ENCODE measurements around the gene OR2V2.
"Not testable (repeated sequence)": the region's sequence is repeated elsewhere in the genome, so short reads cannot be mapped to it uniquely, and the experiment has no call there.

The OR2V2 gene

GRCh38 chr5:181118369-181118768, 29.0 kb upstream of the OR2V2 start:
- no peak for DNase-seq

DNA sequence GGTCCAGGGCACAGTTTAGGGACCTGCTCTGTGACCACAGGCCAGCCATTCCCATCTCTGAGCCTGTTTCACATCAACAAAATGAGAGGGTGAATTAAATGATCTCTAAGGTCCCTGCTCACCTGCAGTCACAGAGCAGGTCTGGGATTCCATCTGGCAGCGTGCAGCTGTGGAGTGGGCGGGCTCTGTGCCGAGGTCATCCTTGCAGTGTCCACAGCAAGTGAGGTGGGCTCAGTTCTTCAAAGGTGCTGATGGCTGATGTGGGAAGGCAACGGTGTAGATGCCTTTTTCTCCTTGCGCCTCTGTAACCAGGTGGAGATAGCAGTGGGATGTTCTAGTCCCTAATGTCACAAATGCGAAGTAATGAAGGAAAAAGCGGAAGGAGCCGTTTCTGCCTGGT, 28.3 kb upstream of the OR2V2 start:
- DNase-seq, result no peak

GRCh38 chr5:181120306-181120705, 27.1 kb upstream of the OR2V2 start:
- no peak for DNase-seq

GRCh38 chr5:181120761-181121160, 26.6 kb upstream of the OR2V2 start:
- DNase-seq, result no peak

DNA sequence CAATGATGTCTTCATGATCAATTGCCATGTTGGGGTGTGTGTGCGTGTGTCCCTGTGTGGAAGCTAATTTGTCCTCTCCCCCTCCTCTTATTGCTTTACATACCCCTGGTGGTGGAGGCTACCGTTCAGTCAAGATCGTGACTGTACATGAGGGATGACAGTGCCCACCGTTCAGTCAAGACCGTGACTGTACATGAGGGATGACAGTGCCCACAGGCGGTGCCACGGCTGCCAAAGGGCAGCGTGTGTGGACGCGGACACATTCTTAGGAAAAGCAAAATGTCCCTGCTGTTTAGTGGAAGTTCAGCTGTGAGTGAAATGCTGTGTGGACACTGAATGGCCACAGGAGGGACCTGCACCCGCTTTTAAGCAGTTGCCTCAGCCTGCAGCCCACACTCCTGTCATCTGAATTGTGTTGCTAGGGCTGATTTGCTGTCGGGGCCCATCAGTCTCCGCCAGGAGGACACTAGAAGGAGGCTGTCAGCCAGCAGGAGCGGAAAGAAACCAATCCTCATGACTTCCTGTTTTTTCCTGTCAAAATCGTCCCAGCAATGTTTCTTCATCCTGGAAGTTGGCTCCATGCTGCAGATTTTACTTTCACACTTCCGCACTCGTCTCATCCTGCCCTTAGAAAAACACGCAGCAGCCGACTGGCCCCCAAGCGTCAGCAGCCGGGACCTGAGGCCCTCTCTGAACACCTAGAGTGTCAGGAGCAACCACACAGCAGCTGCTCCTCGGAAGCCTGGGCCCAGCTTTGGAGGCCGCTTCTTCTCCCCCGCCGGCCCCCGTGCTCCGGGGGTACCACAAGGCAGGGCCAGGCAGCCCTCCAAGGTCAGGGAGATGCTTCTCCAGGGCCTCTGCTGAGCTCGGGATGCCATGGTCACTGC, 25.5 kb upstream of the OR2V2 start:
- no peak for DNase-seq

DNA sequence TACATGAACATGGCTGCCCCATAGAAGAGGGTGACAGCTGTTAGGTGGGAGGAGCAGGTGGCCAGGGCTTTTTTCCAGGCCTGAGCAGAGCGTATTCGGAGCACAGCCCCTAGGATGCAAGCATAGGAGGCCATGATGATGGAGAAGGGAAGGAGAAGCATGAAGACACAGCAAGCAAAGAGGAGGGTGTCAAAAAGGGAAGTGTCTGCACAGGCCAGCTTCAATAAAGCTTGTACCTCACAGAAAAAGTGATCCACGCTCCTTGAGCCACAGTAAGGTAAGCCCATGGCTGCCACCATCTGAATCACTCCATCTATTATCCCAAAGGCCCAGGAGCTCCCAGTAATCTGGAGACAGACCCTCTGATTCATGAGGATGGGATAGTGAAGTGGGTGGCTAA, 22.9 kb upstream of the OR2V2 start:
- DNase-seq, result no peak

DNA sequence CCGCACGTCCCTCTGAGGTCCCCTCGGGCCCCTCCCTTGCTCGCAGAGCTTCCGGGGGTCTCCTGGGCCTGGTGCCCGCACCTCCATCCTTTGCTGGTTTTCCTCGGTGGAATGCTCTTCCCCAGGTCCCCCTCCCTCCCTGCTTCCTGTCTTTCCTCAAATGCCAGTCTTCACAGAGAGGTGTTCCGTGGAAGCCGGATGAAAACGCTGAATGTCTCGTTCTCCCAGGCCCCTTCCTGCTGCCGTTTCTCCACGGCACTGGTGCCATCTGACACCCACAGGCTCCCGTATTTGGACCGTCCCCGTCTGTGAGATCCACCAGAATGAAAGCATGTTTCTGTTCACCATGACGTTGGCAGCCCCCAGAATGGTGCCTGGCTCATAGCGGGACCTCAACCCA, 20.5 kb upstream of the OR2V2 start:
- no peak for DNase-seq

DNA sequence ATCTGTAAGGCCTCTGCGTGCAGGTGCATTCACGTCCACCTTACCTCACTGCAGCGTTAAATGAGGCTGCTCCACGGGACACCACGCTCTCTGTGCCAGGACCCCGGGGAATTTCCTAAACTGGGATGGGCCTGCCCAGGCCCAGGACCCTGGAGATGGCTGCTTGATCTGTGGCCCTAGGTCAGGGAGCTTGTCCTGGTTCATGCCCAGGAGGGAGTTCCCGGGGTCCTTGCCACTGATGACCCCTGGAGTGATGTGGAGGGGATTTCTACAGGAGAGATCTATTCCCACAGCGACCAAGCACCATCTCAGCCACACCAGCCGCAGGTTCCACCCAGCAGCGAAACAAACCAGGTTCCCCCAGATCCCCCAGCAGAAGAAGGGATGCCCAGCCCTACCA, 19.9 kb upstream of the OR2V2 start:
- DNase-seq, result no peak

GRCh38 chr5:181127907-181128626, 19.3 kb upstream of the OR2V2 start:
- DNase-seq, result no peak

GRCh38 chr5:181129601-181130000, 17.8 kb upstream of the OR2V2 start:
- DNase-seq, result no peak

DNA sequence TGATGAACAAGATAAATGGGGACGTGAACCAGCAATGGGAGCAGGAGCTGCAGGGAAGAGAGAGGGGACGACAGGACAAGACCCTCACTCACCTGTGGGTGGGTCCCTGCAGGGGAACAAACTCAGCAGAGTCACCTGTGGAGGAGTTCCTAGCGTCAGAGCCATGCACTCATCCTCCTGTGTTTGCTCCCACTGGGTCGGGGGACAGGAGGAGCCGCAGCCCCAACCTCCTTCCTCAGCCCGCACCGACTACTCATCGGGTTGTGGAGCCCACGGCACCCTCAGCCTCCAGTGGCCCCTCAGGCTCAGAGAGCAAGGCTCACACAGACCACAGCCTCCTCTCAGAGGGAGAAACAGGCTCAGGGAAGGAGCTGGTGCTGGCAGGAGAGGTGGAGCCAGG, 17.3 kb upstream of the OR2V2 start:
- not testable (repeated sequence) for DNase-seq

DNA sequence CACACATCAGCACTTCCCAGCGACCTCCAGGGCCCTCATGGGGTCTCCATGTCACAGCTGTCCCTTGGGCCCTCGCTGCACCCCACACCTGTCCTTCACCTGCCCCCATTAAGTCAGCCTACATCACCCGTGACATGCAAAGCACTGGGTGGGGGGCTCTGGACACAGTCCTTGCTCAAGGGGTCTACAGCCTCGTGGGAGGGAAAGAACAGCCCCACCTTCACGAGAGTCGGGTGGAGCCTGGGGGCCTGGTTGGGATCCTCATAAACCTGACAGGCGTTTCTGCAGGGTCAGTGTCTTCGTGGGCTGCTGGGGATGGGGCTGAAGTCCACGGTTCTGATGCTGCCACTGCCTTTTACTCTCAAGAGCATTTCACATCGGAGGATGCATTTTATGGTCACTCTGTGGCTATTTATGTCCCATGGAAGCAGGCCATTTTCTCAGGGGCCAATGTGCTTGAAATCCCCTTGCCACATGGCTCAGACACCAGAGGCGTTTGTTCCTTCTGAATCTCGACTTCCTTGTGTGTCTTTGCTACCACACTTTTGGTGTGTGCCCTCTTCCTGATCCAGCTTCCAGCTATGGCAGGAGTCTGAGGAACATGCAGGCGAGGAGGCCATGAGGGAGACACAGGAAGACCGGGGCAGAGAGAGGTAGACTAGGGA, 16.4 kb upstream of the OR2V2 start, which contains the start of gene OR2V1:
Gene OR2V1, minus strand, starts transcription at position 338 of the 665 bp plus-strand sequence. CDS start 5,865 bp downstream, outside the sequence.
- DNase-seq, result no peak

DNA sequence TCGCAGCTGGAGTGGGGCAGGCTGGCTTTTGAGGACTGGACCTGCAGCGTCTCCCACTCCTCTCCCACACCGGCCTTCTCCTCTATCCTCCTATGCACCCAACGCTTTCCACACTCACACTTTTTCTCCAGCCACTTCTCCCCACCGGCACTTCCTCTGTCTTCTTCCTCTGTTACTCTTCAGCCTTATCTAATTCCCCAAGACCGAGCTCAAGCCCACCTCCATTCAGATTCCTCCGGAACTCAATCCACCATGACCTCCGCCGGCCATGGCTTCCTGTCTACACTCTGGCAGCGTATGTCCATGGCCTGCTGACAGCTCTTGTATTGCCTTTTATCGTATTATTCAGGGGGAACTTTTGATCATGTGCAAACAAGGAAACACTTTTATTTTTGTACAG, 15.9 kb upstream of the OR2V2 start:
- no peak for DNase-seq

DNA sequence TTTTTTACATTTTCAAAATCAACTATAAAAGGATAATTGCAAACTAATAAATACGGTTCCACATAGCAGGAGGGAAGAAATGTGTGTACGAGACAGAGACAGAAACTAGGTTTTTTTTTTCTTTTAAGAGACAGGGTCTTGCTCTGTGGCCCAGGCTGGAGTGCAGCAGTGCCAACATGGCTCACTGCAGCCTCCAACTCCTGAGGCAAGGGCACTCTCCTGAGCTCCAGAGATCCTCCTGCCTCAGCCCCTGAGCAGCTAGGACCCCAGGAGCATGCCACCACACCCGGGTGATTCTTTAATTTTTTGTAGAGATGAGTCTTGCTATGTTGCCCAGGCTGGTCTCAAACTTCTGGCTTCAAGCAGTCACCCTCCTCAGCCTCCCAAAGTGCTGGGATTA, 14.3 kb upstream of the OR2V2 start:
- no peak for DNase-seq

DNA sequence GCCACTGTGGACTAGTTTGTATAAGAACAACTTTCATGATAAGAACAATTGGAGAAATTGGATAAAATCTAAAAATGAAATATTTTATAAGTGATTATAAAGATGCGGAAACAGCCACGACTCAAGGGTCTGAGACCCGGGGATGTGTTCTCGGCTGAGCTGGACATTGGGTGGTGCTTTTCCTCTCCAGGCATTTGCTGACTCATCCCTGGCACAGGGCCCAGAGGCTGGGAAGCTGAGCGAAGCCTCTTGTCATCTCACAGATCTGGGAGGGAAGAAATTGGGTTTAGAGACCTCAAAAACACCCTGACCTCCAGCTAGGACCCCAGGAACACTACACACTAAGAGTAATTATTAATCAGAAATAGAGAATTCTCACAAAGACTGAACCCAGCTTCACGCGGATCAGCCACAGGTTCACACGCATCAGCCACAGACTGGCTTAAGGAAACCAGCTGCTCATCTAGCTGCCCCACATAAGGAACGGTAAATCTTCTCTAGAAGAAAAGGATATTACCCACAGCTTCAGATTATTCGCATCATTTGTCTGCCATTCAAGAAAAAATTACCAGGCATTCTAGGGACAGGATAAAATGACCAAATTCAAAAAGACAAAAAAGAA, 13.7 kb upstream of the OR2V2 start:
- no peak for DNase-seq

- no peak for DNase-seq
These were observed 13.1 kb upstream of the OR2V2 start for GRCh38 chr5:181134259-181134658.

GRCh38 chr5:181136361-181136955, 10.9 kb upstream of the OR2V2 start:
- no peak for DNase-seq

DNA sequence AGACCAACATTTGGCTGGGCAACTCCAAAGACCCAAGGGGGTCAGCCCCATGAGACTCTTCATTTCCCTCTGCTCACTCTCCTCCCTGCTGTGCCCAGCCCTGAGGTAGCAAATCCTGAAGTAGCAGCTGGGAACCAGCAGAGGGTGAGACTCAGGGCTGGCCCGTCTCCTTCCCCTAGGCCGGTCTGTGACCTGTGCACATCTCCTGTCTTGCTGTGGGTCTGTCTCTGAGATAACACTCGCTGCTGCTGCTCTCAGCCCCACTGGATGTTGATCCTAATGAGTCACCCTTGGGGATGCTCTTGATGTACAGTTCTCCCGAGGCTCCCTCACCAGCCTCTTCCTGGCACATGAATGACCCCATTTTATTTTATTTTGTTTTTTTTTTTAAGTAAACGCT, 9.1 kb upstream of the OR2V2 start:
- DNase-seq, result no peak

GRCh38 chr5:181140766-181141165, 6.6 kb upstream of the OR2V2 start:
- no peak for DNase-seq

DNA sequence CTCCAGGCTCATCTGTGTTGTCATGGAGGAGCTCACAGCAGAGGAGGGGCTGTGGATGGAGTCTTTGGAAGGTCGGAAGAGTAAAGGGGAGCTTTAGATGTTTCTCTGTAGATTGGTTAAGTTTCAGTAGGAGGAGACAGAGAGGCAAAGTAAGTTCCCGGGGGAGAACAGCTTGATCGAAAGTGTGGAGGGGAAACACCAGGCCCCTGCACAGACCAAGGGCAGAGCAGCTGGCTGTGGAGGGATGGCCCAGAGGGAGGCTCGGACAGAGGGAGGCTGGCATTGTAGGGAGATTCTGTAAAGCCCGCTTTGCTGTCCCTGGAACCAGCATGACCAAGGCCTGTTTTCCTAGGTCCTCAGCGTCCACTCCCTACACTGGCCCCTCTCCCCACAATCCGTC, 5.3 kb upstream of the OR2V2 start:
- no peak for DNase-seq

DNA sequence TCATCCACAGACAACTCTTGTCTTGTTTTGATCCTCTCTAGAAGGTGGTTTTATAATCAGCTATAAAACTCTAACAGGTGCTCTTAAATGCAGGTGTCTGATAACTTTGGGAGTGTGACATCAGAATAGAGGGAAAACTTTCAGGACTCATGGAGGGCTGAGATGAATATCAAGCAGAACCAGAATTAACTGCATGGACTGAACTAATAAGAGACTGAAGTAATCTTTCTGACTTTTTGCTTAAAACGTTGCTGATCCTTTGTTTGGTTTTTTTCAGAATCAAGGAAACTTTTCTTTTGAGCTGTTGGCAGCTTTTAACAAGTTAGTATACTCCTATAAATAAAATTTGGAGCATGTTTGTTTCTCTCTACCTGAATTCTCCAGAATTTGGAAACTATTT, 2.3 kb upstream of the OR2V2 start:
- no peak for DNase-seq

- DNase-seq, result no peak
These were observed 2.0 kb downstream of the OR2V2 start for GRCh38 chr5:181149355-181149754.
